ENCODE results near the gene BMPR1A. TPM values are rescaled to one million over a fixed set of nuclear protein-coding genes. Genes with fewer than 3 reads are reported as not detected.
"Not testable (repeated sequence)": the region's sequence is repeated elsewhere in the genome, so short reads cannot be mapped to it uniquely, and the experiment has no call there.

Gene BMPR1A
- total RNA-seq, 1 donor from 2014 or later = 54.8 TPM

- no peak for DNase-seq (ENCODE audit: low spot score)
Observed at GRCh38 chr10:86878983-86879713, 122.7 kb downstream of the BMPR1A start.

GRCh38 chr10:86880971-86881370 lies 124.6 kb downstream of the BMPR1A start:
- DNase-seq (ENCODE audit: low spot score) = no peak

GRCh38 chr10:86888585-86889381 lies 132.4 kb downstream of the BMPR1A start:
- DNase-seq (ENCODE audit: low spot score) = no peak

DNA sequence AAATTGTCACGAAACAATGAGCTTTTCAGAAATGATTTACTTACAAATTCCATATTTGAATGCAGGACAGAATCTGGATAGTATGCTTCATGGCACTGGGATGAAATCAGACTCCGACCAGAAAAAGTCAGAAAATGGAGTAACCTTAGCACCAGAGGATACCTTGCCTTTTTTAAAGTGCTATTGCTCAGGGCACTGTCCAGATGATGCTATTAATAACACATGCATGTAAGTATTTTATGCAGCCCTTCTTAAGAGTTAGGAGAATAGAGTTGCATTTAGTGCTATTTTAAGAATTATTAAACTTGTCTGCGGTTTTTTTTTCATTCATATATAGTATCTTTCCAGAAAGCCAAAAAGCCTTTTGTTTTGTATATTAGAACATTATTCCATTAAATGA lies 133.6 kb downstream of the BMPR1A start:
- DNase-seq (ENCODE audit: low spot score) = no peak

- DNase-seq (ENCODE audit: low spot score) = no peak
Observed at GRCh38 chr10:86898511-86898910, 142.1 kb downstream of the BMPR1A start.

- no peak for DNase-seq (ENCODE audit: low spot score)
Observed at GRCh38 chr10:86899132-86899531, 142.7 kb downstream of the BMPR1A start.

- peak; percentile 77 for DNase-seq (ENCODE audit: low spot score)
Observed at GRCh38 chr10:86899670-86900276, 143.4 kb downstream of the BMPR1A start.

GRCh38 chr10:86900955-86901354 lies 144.5 kb downstream of the BMPR1A start:
- peak; percentile 59 for DNase-seq (ENCODE audit: low spot score)

- no peak for DNase-seq (ENCODE audit: low spot score)
Observed at GRCh38 chr10:86904600-86904999, 148.2 kb downstream of the BMPR1A start.

DNA sequence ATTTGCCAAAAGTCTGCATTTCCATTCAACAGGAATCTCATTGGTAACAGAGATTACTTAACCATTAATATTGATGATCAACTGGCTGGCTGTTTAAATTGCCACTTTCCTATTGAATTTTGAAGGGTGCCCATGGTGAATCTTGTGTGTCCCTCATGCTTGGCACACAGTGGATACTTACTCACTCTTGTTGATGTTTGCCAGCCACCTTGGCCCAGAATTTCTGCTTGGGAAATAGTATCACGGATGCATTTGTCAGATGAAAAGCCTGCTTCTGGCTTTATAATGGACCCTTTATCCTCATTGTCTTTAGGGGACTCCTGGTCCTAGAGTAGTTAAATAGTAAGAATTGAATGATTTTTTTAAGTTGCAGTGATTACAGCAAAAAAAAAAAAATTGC lies 149.0 kb downstream of the BMPR1A start:
- DNase-seq (ENCODE audit: low spot score) = no peak

DNA sequence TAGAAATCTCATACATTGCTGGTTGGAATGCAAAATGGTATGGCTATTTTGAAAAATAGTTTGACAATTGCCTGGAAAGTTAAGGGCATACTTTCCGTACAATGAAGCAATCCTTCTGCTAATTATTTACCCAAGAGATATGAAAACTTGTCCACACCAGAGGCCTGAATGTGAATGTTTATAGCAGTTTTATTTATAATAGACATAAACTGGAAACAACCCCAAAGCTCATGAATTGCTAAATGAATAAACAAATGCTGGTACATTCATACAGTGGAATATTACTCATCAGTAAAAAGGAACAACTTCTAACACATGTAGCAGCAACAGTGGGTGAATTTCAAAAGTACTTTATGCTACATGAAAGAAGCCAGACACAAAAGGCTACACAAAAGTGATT lies 158.3 kb downstream of the BMPR1A start:
- DNase-seq (ENCODE audit: low spot score) = no peak

DNA sequence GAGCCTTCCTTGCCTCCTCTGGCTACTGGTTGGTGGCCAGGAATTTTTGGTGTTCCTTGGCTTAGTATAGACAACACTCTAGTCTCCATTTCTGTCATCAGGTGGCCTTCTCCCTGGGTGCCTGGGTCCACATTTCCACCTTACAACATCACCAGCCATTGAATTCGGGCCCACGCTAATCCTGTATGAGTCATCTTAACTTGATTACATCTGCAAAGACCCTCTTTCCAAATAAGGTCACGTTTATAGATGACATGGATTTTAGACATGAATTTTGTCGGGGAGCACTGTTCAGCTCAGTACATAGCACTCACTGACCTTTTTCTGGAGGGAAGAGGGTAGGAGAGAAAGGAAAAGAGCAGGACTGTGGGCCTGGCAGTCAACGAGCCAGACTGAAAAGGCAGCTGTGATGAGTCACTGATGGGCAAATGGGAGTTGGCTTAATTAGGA lies 161.6 kb downstream of the BMPR1A start:
- no peak for DNase-seq (ENCODE audit: low spot score)

DNA sequence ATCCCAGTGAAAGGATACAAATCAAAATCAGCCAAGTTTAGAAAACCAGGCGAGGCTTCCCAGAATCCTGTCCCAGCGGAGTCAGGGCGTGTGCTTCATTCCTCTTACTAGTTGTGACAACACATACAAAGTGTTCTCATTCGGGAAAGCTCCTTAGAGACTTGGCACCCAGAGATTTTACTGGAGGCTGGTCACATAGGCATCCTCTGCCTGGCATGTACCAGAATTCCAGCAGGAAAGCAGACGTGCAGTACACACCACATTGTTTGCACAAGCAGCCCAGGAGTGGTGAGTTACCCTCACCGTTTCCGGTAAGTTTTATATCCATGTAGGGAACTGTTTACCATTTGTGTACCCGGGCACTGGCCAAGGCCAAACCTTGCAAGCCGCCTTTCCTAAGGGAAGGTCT lies 166.1 kb downstream of the BMPR1A start:
- no peak for DNase-seq (ENCODE audit: low spot score)

- DNase-seq (ENCODE audit: low spot score) = no peak
Observed at GRCh38 chr10:86929468-86930380, 173.3 kb downstream of the BMPR1A start.

DNA sequence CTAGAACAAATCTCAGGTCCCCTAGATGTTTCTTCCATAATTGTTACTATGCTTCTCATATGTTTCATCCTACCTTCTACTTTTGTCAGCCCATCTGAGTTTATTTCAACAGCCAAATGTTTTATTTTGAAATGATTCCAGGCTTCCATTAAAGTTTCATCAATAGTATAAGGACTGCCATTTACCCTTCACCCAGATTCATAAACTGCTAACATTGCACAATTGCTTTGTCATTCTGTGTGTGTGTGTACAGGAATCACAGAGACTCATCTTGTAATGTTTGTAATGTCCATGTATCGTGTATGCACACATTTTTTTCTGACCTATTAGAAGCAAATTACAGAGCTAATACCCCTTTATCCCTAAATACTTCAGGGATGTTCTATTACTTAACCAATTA lies 175.5 kb downstream of the BMPR1A start:
- DNase-seq (ENCODE audit: low spot score) = no peak

GRCh38 chr10:86932674-86933073 lies 176.3 kb downstream of the BMPR1A start:
- no peak for DNase-seq (ENCODE audit: low spot score)

DNA sequence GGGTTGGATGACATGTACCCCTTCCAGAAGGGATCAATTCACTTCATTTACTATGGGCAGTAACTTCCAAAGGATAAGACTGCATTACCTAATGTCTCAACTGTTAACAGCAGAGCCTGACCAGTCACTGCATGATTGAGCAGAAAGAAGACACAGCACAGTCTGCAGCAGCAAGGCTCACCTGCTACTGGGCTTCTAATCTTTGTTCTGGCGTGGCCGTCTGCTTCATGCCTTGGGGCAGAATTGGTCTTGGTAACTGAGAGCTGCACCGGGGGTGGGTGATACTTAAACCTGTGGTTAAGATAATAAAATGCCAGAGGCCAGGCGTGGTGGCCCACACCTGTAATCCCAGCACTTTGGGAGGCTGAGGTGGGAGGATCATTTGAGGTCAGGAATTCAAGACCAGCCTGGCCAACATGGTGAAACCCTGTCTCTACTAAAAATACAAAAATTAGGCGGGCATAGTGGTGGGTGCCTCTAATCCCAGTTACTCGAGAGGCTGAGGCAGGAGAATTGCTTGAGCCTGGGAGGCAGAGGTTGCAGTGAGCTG lies 177.8 kb downstream of the BMPR1A start:
- DNase-seq (ENCODE audit: low spot score) = not testable (repeated sequence)

DNA sequence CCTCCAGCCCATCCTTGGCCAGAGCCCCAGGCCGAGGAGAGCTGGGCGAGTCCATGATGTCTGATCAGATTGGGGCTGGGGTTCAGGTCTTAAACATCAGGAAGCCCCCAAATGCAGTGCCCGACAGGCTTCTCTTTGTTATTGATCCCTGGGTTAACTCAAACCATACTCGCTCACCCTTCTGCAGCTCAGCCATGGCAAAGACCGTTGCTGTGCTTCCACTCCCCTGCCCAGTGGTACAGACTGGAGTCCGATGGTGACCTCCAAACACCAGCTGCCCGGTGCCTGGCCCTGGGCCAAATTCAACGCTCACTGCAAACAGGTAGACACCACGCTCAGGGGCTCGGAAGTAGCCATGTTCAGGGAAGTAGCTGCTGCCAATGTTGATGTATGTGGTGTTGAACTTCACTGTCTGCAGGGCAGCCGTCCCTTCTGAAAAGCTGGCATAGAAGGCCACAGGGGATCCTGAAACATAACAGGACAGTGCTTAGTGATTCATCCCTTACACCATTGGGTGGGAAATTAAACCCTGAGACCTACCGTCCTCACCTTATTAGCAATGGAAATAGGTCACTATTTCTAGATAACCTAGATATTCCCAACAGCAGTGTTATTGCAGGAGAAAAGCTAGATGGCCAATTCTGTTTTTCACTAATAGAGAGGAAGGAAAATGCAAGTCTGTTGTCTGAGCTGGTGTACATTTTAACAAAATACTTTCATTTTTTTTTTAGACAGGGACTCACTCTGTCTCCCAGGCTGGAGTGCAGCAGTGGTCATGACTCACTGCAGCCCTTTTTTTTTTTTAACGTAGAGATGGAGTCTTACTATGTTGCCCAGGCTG lies 180.5 kb downstream of the BMPR1A start:
- DNase-seq (ENCODE audit: low spot score) = no peak

DNA sequence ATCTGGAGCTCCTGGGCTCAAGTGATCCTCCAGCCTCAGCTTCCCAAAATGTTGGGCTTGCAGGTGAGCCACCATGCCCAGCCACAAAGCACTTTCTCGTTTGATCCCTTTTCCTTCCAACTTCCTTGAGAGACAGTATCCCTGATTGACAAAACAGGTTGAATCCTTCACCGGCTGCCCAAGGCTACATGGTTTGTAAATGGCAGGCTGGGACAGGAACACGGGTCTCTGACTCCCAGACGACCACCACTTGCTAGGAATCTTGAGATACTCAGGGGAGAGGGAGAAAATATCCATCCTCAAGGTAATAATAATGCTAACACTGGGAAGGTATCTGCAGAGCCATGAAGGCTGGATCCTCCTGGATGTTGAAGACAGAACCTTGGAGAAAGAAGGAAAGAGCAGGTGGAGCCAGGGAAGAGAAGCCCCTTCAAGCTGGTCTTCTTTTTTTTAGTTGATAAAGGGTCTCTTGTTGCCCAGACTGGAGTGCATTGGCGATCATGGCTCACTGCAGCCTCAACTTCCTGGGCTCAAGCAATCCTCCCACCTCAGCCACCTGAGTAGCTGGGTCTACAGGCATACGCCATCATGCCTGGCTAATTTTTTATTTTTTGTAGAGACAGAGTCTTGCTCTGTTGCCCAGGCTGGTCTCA lies 181.2 kb downstream of the BMPR1A start:
- DNase-seq (ENCODE audit: low spot score) = no peak

- DNase-seq (ENCODE audit: low spot score) = no peak
Observed at GRCh38 chr10:86938260-86938659, 181.8 kb downstream of the BMPR1A start.

Data from ureter (tissue), 1 donor.